K562 (cell line): ENCODE results near the gene MYO18B. TPM values are rescaled to one million over a fixed set of nuclear protein-coding genes. Genes with fewer than 3 reads are reported as not detected.

Source experiments
- ARID1B ChIP-seq: fragments of 450-650 bp; IDR thresholded peaks from 2 replicates; pipeline ENCODE4 v1.6.1; 2016; ENCODE audit warnings: antibody characterized with exemption, mild to moderate bottlenecking, inconsistent platforms
- BCOR ChIP-seq: fragments of 450-650 bp; IDR thresholded peaks from 2 replicates; pipeline ENCODE4 v1.6.1; 2016
- CBFA2T3 ChIP-seq: fragments of 450-650 bp; IDR thresholded peaks from 2 replicates; pipeline ENCODE4 v1.6.1; 2017
- CC2D1A ChIP-seq: fragments of 450-650 bp; IDR thresholded peaks from 2 replicates; pipeline ENCODE4 v1.6.1; 2017; ENCODE audit warnings: mild to moderate bottlenecking
- EP300 ChIP-seq: IDR thresholded peaks from 2 replicates; pipeline ENCODE4 v1.6.1; 2012; ENCODE audit warnings: low read length, improper control_type of control experiment
- EP400 ChIP-seq: fragments of 450-650 bp; IDR thresholded peaks from 2 replicates; pipeline ENCODE4 v1.6.1; 2017; ENCODE audit warnings: antibody characterized with exemption, mild to moderate bottlenecking, moderate library complexity
- GATA2 ChIP-seq: sonication (generic); formaldehyde crosslinking; IDR thresholded peaks from 2 replicates; pipeline ENCODE4 v1.4.0; 2020; ENCODE audit warnings: mild to moderate bottlenecking, missing genetic modification reagents
- HDAC3 ChIP-seq: fragments of 450-650 bp; IDR thresholded peaks from 2 replicates; pipeline ENCODE4 v1.6.1; 2018; ENCODE audit warnings: borderline replicate concordance, mild to moderate bottlenecking, moderate library complexity; ENCODE audit not compliant: partially characterized antibody
- HMG20B ChIP-seq: fragments of 250-450 bp; sonication (Bioruptor Pico); IDR thresholded peaks from 2 replicates; pipeline ENCODE4 v1.5.0; 2021; ENCODE audit warnings: mild to moderate bottlenecking
- KDM1A ChIP-seq, 2 experiments: fragments of 450-650 bp; IDR thresholded peaks; 2 replicates each; pipeline ENCODE4 v1.6.1; 2016; ENCODE audit warnings: mild to moderate bottlenecking in 2 of 2
- KLF16 ChIP-seq: IDR thresholded peaks from 2 replicates; pipeline ENCODE4 v1.6.1; 2016; ENCODE audit warnings: antibody characterized with exemption
- LEF1 ChIP-seq: fragments of 450-650 bp; IDR thresholded peaks from 2 replicates; pipeline ENCODE4 v1.6.1; 2016; ENCODE audit warnings: mild to moderate bottlenecking
- MEF2A ChIP-seq: IDR thresholded peaks from 2 replicates; pipeline ENCODE4 v1.6.1; 2011; ENCODE audit warnings: low read depth, mild to moderate bottlenecking, low read length, moderate library complexity; ENCODE audit not compliant: control insufficient read depth
- NCOR1 ChIP-seq: fragments of 450-650 bp; IDR thresholded peaks from 2 replicates; pipeline ENCODE4 v1.6.1; 2016; ENCODE audit warnings: mild to moderate bottlenecking, moderate library complexity
- NFIC ChIP-seq: fragments of 450-650 bp; IDR thresholded peaks from 2 replicates; pipeline ENCODE4 v1.6.1; 2017; ENCODE audit warnings: mild to moderate bottlenecking, inconsistent platforms
- PHB2 ChIP-seq: fragments of 450-650 bp; IDR thresholded peaks from 2 replicates; pipeline ENCODE4 v1.6.1; 2017; ENCODE audit warnings: low read depth
- POLR2AphosphoS5 ChIP-seq: IDR thresholded peaks from 2 replicates; pipeline ENCODE4 v1.6.1; 2011; ENCODE audit warnings: mild to moderate bottlenecking, low read depth, low read length, moderate library complexity; ENCODE audit not compliant: control insufficient read depth, insufficient read depth
- RBM39 ChIP-seq: fragments of 200-400 bp; formaldehyde crosslinking; optimal IDR thresholded peaks from 2 replicates; pipeline ENCODE3; 2018; ENCODE audit warnings: low read depth, low read length
- RNF2 ChIP-seq: sonication (generic); IDR thresholded peaks from 2 replicates; pipeline ENCODE4 v1.6.1; 2016
- SMARCA4 ChIP-seq: fragments of 450-650 bp; IDR thresholded peaks from 2 replicates; pipeline ENCODE4 v1.6.1; 2016
- SMARCE1 ChIP-seq: fragments of 450-650 bp; IDR thresholded peaks from 2 replicates; pipeline ENCODE4 v1.7.1; 2016; ENCODE audit warnings: mild to moderate bottlenecking
- SMC3 ChIP-seq: conservative IDR thresholded peaks from 2 replicates; pipeline ENCODE4 v1.6.1; 2011; ENCODE audit warnings: low read depth, low read length, improper control_type of control experiment; ENCODE audit not compliant: insufficient read depth
- SRF ChIP-seq, 2 experiments: fragments of 250-450, 450-650 bp in 1 of 2; sonication (Bioruptor Pico) in 1 of 2; sonication (generic) in 1 of 2; formaldehyde crosslinking; IDR thresholded peaks; 2 replicates each; pipeline versions ENCODE4 v1.5.0 to v1.5.1; 2020 to 2022; ENCODE audit warnings: mild to moderate bottlenecking in 1 of 2, missing genetic modification reagents in 1 of 2
- STAG1 ChIP-seq: sonication (generic); formaldehyde crosslinking; IDR thresholded peaks from 2 replicates; pipeline ENCODE4 v1.5.0; 2020; ENCODE audit warnings: missing genetic modification reagents, borderline replicate concordance
- TBL1XR1 ChIP-seq, 2 experiments: IDR thresholded peaks; 2 replicates each; pipeline ENCODE4 v1.6.1; 2012; ENCODE audit warnings: improper control_type of control experiment in 2 of 2, low read length in 2 of 2, mild to moderate bottlenecking in 1 of 2
- TCF3 ChIP-seq: sonication (generic); formaldehyde crosslinking; IDR thresholded peaks from 2 replicates; pipeline ENCODE4 v1.4.0; 2020; ENCODE audit warnings: mild to moderate bottlenecking, missing genetic modification reagents
- ZNF23 ChIP-seq: fragments of 250-450 bp; sonication (Bioruptor Pico); IDR thresholded peaks from 2 replicates; pipeline ENCODE4 v1.4.0; 2020; ENCODE audit warnings: mild to moderate bottlenecking
- ZNF263 ChIP-seq: sonication (generic); formaldehyde crosslinking; IDR thresholded peaks from 2 replicates; pipeline ENCODE4 v1.8.0; 2022; ENCODE audit warnings: mild to moderate bottlenecking, missing genetic modification reagents, borderline replicate concordance
- ZNF589 ChIP-seq: fragments of 200-800 bp; sonication (Bioruptor generic); IDR thresholded peaks from 2 replicates; pipeline ENCODE4 v1.6.1; 2016; ENCODE audit warnings: low read depth, missing genetic modification characterization, missing compliant biosample characterization
- ZNF644 ChIP-seq: fragments of 200-800 bp; sonication (Bioruptor generic); IDR thresholded peaks from 2 replicates; pipeline ENCODE4 v1.6.1; 2016; ENCODE audit warnings: low read depth, missing genetic modification characterization, missing compliant biosample characterization
- ZNF79 ChIP-seq: fragments of 250-450 bp; sonication (Bioruptor Pico); IDR thresholded peaks from 2 replicates; pipeline ENCODE4 v1.4.0; 2020; ENCODE audit warnings: low read depth, mild to moderate bottlenecking, moderate library complexity
- ZSCAN32 ChIP-seq: fragments of 450-650 bp; formaldehyde crosslinking; IDR thresholded peaks from 2 replicates; pipeline ENCODE4 v1.4.0; 2020; ENCODE audit warnings: mild to moderate bottlenecking, moderate library complexity
- polyA plus RNA-seq, 8 experiments: library from polyadenylated mRNA; depleted of rRNA in 4 of 8; stranded (reverse) in 5 of 8; unstranded in 3 of 8; fragments of >200 nt; fragmentation: Nextera tagmentation in 2 of 8; fragmentation: Illumina TruSeq in 1 of 8; extraction: Ambion mirVana in 2 of 8; extraction: Trizol in 1 of 8; gene quantifications; 2 replicates each; pipeline versions ENCODE4 v1.2.1 to v1.2.3, GENCODE V29; 2011 to 2014; ENCODE audit warnings: inconsistent platforms in 1 of 8, missing spikeins in 1 of 8
- total RNA-seq, 7 experiments: library from RNA; depleted of rRNA in 6 of 7; stranded (reverse); fragments of >200 nt in 6 of 7; fragmentation: Illumina TruSeq in 2 of 7; extraction: Trizol in 2 of 7; gene quantifications; 2 replicates each; pipeline versions ENCODE4 v1.2.1 to v1.2.3, GENCODE V29; 2011 to 2021; ENCODE audit warnings: low replicate concordance in 1 of 7
- TF ChIP-seq, protein P1 (sequence below): sonication (generic); formaldehyde crosslinking; IDR thresholded peaks from 2 replicates; pipeline ENCODE4 v1.8.0; 2022; ENCODE audit warnings: mild to moderate bottlenecking, missing genetic modification reagents

MYO18B gene
- total and polyA plus RNA-seq, 9 of the 15 experiments (the other 6 are each of a cell fraction or from before 2014, with no cell fraction given): 0.06 to 7.0 (median 4.3) TPM

DNA sequence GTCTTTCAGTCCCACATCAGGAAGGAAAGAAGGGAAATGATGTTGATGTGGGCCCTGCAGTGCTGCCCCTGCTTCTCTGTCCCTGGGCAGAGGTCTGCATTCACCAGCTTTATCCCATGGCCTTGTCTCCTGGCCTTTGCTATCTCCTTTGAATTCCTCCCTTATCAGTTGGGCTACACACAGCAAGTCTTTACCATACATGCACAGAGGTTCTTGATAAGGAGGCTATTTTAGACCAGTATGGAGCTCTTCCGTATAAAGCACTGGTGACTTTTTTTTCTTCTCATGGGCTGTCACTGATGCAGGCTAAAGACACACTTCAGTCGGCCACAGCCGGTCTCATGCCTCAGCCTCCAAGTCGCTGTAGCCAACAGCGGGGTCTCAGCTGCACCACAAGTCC lies 20.2 kb downstream of the MYO18B start (continued):
- TF ChIP-seq POLR2AphosphoS5 (peak; percentile 69), ARID1B (peak; percentile 95), CC2D1A (peak; percentile 26; the same call in 1 of the 2 replicates), LEF1 (peak; percentile 64), STAG1 (CRISPR knock-in tag) (no peak), RNF2 (0 out of 2 replicates have a peak, but pooled peaks have one; percentile 54), ZNF263 (CRISPR knock-in tag) (no peak), HMG20B (CRISPR knock-in tag) (no peak), CBFA2T3 (peak; percentile 93), SMC3 (no peak), NCOR1 (peak; percentile 88), ZSCAN32 (CRISPR knock-in tag) (no peak), ZNF79 (CRISPR knock-in tag) (no peak), KDM1A (IDR thresholded peaks at IDR 0.05) (peak; percentile 79 to 81), SMARCA4 (peak; percentile 89), PHB2 (peak; percentile 57; the same call in 1 of the 2 replicates), NFIC (peak; percentile 72), ZNF589 (CRISPR knock-in tag) (peak; percentile 46; the same call in 1 of the 2 replicates), MEF2A (peak; percentile 92), GATA2 (CRISPR knock-in tag) (peak; percentile 54), TBL1XR1 (IDR thresholded peaks at IDR 0.05; ENCODE audit: low read length in 2 of 2) (peak in 1 of 2 experiments; percentile 86; a peak in 2 of 4 replicates), SMARCE1 (peak; percentile 78), ZNF23 (CRISPR knock-in tag) (no peak), TCF3 (CRISPR knock-in tag) (peak; percentile 93), KLF16 (peak; percentile 87), EP300 (peak; percentile 80), SRF (CRISPR knock-in tag; IDR thresholded peaks at IDR 0.05) (peak in 1 of 2 experiments; percentile 69; a peak in 1 of 4 replicates), EP400 (0 out of 2 replicates have a peak, but pooled peaks have one; percentile 23), RBM39 (no peak), ZNF644 (tag) (0 out of 2 replicates have a peak, but pooled peaks have one; percentile 38), BCOR (peak; percentile 31; the same call in 1 of the 2 replicates), HDAC3 (peak; percentile 73)
- TF ChIP-seq, protein P1, sequence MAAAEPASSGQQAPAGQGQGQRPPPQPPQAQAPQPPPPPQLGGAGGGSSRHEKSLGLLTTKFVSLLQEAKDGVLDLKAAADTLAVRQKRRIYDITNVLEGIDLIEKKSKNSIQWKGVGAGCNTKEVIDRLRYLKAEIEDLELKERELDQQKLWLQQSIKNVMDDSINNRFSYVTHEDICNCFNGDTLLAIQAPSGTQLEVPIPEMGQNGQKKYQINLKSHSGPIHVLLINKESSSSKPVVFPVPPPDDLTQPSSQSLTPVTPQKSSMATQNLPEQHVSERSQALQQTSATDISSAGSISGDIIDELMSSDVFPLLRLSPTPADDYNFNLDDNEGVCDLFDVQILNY (CRISPR knock-in tag): no peak
